KG1 (cell line): ENCODE measurements around the gene CES5A.
"Not testable (repeated sequence)": the region's sequence is repeated elsewhere in the genome, so short reads cannot be mapped to it uniquely, and the experiment has no call there.

ENCODE experiments used
- DNase-seq: peaks from one replicate; lab custom pipeline; 2025; lab: John Stamatoyannopoulos, UW

The CES5A gene

DNA sequence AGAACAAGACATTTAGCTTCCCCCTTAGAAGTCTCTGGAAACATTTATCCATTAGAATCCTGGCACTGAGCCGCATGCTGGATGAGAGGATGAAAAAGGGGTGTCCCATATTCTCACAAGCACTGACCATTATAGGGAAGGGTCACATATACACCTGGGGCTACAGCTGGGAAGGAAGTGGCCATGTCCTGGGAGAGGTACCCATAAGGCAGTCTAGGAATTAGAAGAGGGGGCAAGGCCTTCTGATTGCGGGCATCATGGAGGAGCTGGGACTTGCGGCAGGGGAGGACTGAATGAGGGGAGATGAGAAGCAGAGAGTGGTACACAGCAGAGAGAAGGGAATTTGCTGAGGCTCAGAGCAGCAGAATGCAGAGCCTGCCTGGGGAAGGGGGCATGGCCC is 45.9 kb downstream of the CES5A start:
- DNase-seq: not testable (repeated sequence)

GRCh38 chr16:55828680-55829079 is 46.5 kb downstream of the CES5A start:
- DNase-seq: no peak

GRCh38 chr16:55825115-55825728 is 50.0 kb downstream of the CES5A start:
- no peak for DNase-seq

DNA sequence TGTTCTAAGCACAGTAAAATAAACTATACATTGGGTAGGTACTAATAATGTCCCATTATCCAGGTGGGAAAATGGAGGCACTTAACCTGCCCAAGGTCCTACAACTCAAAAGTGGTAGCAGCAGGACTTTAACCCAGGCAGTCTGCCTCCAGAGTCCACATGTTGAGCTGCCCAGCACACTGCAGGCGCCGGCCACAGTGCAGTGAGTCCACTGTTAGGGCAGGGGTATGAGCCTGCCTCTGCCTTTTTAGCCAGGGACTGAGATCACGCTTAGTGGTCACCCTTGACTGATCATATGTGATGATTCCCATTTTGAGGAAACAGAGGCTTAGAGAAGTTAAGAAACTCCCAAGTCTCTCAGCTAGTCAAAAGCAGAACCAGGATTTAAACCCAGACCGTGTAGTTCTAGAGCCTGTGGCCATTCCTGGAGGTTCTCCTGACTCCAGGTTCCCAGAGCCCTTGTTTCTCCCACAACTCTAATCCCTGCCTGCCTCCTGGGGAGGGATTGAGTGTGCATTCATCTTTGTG is 50.6 kb downstream of the CES5A start:
- DNase-seq: no peak

DNA sequence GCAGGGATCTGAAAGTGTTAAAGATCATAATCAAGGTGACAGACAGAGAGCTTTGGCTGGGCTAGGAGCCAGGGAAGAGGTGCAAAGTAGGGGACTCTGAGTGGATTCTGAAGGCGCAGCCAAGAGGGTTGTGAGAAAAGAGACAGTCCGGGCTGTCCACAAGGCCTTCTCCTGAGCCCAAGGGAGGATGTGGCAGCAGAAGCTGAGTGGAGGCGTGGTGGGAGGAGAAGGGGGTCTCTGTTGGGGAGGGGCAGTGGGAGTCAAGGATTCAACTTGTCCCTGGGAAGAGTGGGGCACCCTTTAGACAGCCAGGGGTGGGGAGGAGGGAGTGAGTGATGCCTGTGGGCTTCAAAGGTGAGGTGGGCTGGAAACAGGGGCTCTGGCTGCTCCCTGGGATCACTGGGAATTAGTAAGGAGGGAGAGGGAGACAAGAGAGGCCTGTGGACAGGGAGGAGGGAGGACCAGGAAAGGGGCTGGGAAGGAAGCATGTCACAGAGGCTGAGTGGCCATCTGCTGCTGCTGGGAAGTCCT is 52.8 kb downstream of the CES5A start:
- no peak for DNase-seq

DNA sequence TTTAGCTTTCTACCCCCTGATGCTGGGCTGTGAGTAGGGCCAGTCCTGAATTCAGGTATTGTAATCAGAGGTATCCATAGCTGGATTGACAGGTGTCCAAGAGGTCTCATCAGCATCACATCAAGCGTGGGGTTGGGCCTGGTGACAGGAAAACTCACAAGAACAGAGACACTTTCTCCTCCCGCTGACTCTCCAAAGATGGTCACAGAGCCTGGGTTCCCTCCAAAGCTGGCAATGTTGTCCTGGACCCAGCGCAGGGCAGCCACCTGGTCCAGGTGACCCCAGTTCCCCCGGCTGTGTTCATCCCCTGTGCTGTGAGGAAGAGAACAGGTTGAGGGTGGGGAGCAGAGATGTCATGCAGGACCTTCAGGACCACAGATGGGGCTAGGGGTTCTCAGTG is 54.0 kb downstream of the CES5A start:
- no peak for DNase-seq

DNA sequence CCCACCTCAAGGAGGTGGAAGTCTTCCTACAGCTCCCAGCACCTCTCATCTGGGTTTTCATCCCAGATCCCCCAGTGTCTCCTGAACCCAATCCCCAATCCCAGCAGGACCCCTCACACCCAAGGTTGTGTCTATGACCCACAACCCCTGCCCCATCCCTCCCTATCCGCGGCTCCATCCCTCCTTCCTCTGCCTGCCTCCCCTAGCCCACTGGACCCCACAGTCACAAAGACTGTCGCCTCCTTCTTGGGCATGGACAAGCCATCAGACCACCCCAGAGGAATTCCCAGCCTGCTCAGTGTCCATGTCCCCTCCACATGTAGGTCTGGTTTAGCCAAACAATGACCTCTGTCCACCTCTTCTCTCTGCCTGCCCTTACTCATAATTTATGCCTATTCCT is 54.6 kb downstream of the CES5A start:
- no peak for DNase-seq

DNA sequence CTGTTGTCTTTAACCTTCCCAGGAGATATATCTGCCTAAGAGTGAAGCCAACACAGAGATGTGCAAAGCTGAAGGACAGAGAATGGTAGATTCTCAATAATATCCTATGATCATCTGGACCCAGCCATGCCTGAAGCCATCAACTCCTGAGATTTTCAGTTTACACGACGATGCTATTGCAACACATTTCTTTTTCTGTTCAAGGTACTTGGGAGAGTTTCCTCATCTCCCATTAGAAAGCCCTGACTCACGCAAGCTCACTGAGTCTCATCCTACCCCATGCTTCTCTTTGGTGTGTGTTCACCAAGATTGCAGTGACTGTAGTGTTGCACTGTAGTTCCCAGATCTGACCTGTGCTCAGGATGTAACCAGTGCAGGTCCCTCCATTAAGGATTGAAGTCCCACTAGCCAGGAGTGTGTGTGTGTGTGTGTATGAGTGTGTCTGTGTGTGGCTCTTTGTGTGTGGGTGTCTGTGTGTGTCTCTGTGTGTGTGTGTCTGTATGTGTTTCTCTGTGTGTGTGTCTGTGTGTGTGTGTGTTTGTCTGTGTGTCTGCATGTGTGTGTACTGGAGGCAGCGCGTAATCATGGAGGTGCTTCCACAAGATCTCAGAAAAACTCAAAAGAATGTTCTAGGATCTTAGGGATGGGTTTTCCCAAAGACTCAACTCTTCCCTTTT is 57.8 kb downstream of the CES5A start:
- DNase-seq: no peak

DNA sequence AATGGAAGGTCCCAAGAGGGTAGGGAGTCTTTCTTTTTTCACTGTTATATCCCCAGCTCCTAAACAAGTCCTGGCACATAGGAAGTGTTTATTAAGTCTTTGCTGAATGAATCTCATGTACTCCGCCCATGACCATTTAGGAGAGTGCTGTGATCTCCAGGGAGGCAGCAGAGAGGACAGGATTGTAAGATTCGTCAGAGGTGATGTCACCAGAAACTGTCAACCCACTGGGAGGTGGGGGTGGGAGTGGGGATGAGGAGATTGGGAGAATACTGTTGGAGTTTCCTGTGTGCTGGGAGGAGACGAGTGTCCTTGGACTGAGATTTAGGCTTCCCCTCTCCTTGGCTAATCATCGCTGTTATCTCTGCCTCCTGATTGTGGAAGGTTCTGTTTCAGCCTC is 59.0 kb downstream of the CES5A start:
- not testable (repeated sequence) for DNase-seq

DNA sequence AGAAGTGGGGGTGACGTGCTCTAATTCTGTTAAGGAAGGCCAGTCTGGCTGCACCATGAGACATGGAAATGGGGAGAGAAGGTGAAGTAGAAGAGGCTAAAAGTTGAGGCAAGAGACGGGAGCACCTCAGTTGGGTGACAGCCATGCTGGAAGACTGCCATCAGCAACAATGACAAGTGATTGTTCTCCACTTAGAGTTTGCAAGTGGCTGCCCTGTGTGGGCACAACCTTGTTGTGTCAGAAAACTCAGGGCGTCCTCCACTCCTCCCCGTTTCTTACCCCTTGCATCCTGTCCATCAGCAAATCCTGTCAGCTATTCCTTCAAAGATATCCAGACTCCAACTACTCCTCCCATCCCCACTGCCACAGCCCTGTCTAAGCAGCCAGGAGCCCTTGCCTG is 59.9 kb downstream of the CES5A start:
- no peak for DNase-seq

DNA sequence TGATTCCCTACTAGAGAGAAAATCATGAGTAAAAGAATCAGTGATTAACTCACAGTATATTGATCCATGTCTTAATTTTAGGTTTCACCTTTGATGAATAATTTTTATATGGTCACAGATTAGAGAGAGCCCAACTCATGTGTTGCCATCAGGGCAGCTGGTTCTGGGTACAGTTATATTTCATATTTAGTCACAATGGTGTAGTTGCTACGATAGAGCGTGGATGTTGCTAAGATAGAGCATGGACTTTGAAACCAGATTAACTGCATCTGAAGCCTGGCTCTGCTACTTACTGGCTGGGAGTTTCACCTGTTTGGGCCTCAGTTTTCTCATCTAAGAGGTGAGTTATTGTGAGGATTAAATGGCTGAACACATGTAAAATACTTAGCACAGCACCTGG is 61.0 kb downstream of the CES5A start:
- DNase-seq: not testable (repeated sequence)

GRCh38 chr16:55813730-55814129 is 61.4 kb downstream of the CES5A start:
- not testable (repeated sequence) for DNase-seq

DNA sequence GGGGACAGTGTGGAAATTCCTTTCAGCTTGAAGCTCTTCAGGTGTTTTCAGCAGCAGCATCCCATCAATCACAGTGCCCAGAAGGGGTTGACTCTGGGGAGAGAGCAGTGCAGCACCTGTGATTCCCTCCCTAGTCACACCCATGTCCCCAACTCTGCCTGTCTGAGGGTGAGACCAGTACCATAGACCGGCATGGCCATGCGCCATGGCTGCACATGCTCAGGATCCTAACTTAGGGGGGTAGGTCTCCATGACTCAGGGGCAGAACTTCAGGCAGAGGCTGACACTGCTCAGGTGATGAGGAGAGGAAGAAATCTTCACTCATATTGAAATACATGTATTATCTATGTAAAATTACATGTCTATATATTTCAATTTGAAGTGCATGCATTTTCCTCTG is 62.2 kb downstream of the CES5A start:
- no peak for DNase-seq

- DNase-seq: no peak
Observed at GRCh38 chr16:55811811-55812210, 63.4 kb downstream of the CES5A start.

DNA sequence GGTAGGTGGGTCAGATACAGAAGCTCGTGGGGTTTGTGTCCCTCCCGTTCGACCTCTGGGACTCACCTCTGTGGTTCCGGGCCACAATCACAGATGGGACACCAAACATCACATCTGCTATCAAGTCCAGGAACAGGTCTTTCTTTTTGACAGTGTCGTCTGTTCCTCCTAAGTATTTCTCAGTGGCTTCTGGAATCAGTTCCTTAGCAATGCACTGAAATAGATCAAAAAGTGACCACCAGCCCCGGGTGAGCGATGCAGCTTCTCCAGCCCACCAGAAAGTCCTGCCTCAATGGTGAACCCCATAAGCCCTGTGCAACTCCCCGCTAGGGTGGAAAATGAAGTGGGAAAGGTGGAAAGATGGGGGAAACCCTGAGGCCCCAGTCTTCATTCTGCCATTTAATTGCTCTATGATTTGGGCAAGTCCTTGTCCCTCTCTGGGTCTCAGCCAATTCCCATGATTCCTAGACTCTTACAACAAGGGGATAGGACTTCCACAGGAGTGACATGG is 64.7 kb downstream of the CES5A start:
- no peak for DNase-seq

DNA sequence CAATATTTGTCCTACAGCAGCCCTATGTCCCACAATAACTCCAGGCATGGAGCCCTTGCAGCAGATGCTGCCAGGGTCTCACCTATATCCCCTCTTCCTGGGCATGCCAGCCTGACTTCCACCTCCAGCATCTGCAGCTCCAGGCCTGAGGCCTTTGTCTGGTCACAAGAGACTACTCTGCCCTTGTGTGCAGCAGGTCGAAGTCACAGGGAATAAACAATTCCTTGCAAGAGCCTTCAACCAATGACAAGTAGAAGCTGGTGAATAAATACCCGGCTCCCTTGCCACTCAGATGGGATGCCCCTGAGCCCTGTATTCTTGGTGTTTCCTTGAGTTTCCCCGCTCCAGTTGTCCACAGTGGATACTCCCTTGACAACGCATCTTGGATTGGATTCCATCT is 65.3 kb downstream of the CES5A start:
- DNase-seq: no peak

DNA sequence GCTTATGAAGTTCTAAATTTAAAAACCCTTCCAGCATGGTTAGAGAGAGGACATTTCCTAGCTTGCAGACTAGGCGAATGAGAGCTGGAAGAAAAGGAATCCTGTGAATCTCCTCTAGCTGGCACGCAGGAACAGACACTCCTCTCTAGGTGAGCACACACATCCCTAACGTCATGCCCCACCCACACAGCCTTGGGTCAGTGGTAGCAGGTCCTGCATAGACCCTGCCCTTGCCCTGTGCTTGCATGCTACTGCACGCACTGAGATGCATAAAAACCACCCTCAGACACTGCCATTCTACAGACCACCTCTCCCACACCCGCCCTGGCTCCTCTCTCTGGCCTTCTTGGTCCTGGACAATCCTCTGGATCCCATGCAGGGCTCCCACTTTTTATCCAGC is 65.8 kb downstream of the CES5A start:
- DNase-seq: no peak

- not testable (repeated sequence) for DNase-seq
Observed at GRCh38 chr16:55808286-55808685, 66.9 kb downstream of the CES5A start.

DNA sequence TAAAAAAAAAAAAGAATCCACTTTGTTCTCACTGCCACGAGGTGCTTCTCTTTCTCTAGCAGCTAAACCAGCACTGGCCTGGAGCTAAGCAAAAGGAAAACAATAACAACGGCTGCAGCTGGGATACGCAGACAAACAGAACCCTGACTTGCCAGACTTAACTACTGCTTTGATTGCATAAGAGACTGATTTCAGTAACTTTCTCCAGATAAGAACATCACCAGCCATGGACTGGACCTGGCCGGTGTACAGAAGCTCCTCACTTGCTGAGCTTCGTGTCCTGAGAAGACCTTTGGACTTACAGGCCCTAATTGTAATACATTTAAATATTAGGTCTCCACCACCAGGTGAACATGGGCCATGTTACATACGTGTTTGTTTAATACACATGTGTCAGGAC is 70.1 kb downstream of the CES5A start:
- DNase-seq: not testable (repeated sequence)

GRCh38 chr16:55803681-55804080 is 71.5 kb downstream of the CES5A start:
- not testable (repeated sequence) for DNase-seq
